Measurements from ENCODE around the gene CGB2. TPM values are rescaled to one million over a fixed set of nuclear protein-coding genes. Genes with fewer than 3 reads are reported as not detected.
"Not testable (repeated sequence)": the region's sequence is repeated elsewhere in the genome, so short reads cannot be mapped to it uniquely, and the experiment has no call there.

CGB2 gene
- total RNA-seq, 1 donor from 2014 or later = not detected

GRCh38 chr19:49010453-49010852 lies 21.2 kb upstream of the CGB2 start:
- DNase-seq = no peak

GRCh38 chr19:49011194-49011593 lies 20.5 kb upstream of the CGB2 start:
- no peak for DNase-seq

- no peak for DNase-seq
These were observed 17.4 kb upstream of the CGB2 start for GRCh38 chr19:49014123-49014869.

- DNase-seq = no peak
These were observed 16.8 kb upstream of the CGB2 start for GRCh38 chr19:49014870-49015255.

- DNase-seq = no peak
These were observed 15.4 kb upstream of the CGB2 start for GRCh38 chr19:49016067-49016839.

- DNase-seq = no peak
These were observed 14.5 kb upstream of the CGB2 start, which contains the start of gene LHB for GRCh38 chr19:49017041-49017665. Gene LHB, minus strand, starts transcription at chr19:49017091. Its CDS starts 10 bp downstream, at chr19:49017081.

- DNase-seq = no peak
These were observed 13.9 kb upstream of the CGB2 start for GRCh38 chr19:49017666-49018351.

- DNase-seq = not testable (repeated sequence)
These were observed 13.1 kb upstream of the CGB2 start for GRCh38 chr19:49018388-49019241.

- no peak for DNase-seq
These were observed 12.3 kb upstream of the CGB2 start for GRCh38 chr19:49019242-49019932.

- DNase-seq = no peak
These were observed 11.3 kb upstream of the CGB2 start for GRCh38 chr19:49020342-49020741.

- DNase-seq = no peak
These were observed 10.5 kb upstream of the CGB2 start for GRCh38 chr19:49020931-49021895.

- DNase-seq = no peak
These were observed 9.6 kb upstream of the CGB2 start for GRCh38 chr19:49022116-49022515.

GRCh38 chr19:49024233-49024632 lies 7.5 kb upstream of the CGB2 start, which contains the start of gene CGB3:
Gene CGB3, minus strand, starts transcription at chr19:49024333. Its CDS starts 362 bp downstream, at chr19:49023971.
- DNase-seq = not testable (repeated sequence)

- DNase-seq = not testable (repeated sequence)
These were observed 6.6 kb upstream of the CGB2 start for GRCh38 chr19:49025088-49025487.

- DNase-seq = not testable (repeated sequence)
These were observed 6.1 kb upstream of the CGB2 start for GRCh38 chr19:49025599-49025998.

GRCh38 chr19:49028686-49029085 lies 3.0 kb upstream of the CGB2 start:
- not testable (repeated sequence) for DNase-seq

- not testable (repeated sequence) for DNase-seq
These were observed 1.9 kb upstream of the CGB2 start for GRCh38 chr19:49029749-49030148.

GRCh38 chr19:49030323-49030722 lies 1.4 kb upstream of the CGB2 start:
- not testable (repeated sequence) for DNase-seq

- not testable (repeated sequence) for DNase-seq
These were observed 5.1 kb downstream of the CGB2 start, which contains the start of gene CGB1 for GRCh38 chr19:49036815-49037214. Gene CGB1, minus strand, starts transcription at chr19:49036895. Its CDS starts 184 bp downstream, at chr19:49036711.
